Muscle of arm (tissue), 12 donors: Measurements from ENCODE around the gene PKNOX1. TPM values are rescaled to one million over a fixed set of nuclear protein-coding genes. Genes with fewer than 3 reads are reported as not detected.
"Not testable (repeated sequence)": the region's sequence is repeated elsewhere in the genome, so short reads cannot be mapped to it uniquely, and the experiment has no call there.

Experiments used
- DNase-seq: peaks from one replicate; pipeline ENCODE4 v3.0.0-alpha.2; 2013
- polyA plus RNA-seq, 12 donors: library from polyadenylated mRNA; unstranded; fragments of 120-200 nt; gene quantifications; one replicate each; pipeline ENCODE4 v1.2.1, GENCODE V29; 2013; ENCODE audit not compliant: insufficient read length in 12 of 12

The PKNOX1 gene
- polyA plus RNA-seq, 12 donors, result 16.3 to 37.5 (median 19.4) TPM; not detected in 1

DNA sequence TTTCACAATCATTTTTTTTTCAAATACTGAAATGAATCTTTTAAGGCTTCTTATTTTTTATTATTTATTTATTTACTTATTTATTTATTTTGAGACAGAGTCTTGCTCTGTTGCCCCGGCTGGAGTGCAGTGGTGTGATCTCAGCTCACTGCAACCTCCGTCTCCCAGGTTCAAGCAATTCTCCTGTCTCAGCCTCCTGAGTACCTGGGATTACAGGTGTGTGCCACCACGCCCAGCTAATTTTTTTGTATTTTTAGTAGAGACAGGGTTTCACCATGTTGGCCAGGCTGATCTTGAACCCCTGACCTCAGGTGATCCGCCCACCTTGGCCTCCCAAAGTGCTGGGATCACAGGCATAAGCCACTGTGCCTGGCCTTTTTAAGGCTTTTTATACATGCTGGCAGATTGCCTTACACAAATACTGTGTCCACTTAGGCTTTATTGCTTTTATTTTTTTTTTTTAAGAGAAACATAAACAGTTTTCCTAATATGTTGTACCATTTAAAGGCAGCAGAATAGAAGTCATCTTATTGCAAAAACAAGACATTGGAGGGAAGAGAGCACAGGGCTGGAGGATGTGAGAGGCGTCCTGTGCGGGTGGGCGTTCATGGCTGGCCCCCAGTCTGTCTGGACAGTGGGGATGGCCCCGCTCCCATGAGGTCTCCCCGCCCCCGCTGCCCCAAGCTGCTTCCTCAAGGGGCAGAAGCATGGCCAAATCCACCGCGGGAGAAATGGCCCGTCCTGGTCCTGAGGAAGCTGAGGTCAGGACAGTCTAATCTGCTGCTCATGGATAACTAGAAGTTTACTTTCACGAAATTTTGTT is 31.9 kb downstream of the PKNOX1 start:
- DNase-seq, result not testable (repeated sequence)

GRCh38 chr21:43006874-43007208 is 32.5 kb downstream of the PKNOX1 start:
- no peak for DNase-seq

GRCh38 chr21:43012596-43012995 is 38.2 kb downstream of the PKNOX1 start:
- DNase-seq, result no peak

GRCh38 chr21:43015906-43016540 is 41.7 kb downstream of the PKNOX1 start:
- DNase-seq, result no peak

- no peak for DNase-seq
These were observed 42.4 kb downstream of the PKNOX1 start for GRCh38 chr21:43016728-43017127.

DNA sequence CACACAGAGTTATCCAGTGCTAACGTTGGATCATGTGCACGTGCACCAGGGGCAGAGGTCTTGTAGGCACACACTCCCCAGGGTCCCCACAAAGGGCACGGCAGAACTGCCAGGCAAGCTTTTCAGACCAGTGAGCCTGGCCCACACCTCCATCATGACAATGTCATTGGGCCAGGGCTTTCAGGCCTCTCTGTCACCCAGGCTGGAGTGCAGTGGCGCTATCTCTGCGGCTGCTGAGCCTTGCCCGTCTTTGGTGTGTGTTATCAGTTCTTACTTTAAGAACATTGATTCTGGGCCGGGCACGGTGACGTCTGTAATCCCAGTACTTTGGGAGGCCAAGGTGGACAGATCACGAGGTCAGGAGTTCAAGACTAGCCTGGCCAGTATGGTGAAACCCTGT is 44.2 kb downstream of the PKNOX1 start:
- DNase-seq, result no peak

DNA sequence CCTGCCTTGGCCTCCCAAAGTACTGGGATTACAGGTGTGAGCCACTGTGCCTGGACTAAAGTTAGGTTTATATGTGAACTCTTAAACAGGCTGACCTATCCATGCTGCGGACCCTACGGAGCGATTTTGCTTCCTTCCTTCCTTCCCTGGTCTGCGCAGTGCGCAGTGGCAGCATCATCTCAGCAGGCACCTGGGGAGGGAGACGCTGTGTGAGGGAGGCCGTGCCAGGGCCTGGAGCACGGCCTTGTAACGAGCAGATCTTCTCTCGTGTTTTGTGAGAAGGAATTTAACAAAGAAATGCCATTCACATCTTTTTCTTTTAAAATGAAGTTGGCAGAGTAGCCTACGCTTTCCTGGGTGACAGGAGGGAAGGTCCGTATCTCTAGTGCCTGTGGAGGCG is 45.8 kb downstream of the PKNOX1 start:
- DNase-seq, result no peak

GRCh38 chr21:43020771-43021170 is 46.4 kb downstream of the PKNOX1 start:
- no peak for DNase-seq

GRCh38 chr21:43021191-43021590 is 46.8 kb downstream of the PKNOX1 start:
- no peak for DNase-seq

DNA sequence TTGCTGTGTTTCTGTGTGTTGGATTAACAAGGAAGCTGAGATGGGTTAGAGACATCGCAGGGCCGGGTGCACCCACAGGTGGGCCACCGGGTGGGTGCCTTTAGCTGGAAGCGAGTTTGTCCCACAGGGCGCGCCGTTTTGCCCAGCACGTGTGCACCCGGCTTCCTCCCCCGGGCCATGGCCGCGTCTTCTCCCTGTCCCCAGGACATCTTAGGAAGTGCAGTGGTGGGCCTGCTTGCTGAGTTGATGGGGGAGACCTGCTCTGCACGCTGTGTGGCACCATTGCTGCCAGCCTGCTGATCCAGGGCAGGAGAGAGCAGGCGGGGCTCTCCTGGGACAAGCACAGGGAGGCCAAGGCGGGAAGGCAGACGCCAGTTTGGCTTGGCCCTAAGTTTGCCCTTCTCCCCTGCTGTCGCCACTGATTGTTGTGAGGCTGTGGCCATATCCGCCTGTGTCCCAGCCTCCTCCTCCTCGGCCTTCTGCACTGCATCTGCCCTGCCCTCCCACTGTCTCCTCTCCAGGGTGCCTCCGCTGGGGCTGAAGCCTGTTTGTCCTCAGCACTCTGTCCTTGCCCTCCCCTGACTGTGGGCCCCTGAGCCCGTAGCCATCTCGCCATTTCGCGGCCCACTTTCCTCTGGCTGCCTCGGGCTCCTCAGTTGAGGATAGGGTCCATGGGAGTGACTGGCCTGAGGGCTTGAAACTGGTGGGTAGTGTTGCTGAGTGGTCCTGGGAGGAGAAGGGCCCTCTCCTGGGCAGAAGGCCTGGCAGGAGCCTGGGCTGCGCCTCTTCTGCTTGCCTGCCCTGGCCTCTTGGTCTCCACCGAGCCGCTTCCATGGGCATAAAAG is 47.6 kb downstream of the PKNOX1 start:
- no peak for DNase-seq

DNA sequence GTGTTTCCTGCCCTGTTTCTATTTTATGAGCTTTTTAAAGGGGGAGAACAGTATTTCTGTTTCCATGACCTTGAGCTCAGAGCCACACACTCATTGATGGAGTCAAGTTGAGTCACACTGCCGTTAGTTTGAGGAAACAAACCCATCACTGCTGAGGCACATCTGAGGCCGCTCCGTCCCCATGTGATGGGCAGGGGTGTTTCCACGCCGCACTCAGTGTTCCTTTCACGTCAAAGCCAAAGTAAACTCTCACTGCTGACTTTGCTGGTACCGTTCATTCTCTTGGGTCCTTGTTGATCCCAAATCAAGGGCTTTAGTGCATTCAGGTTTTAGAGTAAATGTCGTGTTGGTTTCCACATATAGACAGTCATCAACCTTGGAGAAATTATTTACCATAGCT is 48.8 kb downstream of the PKNOX1 start:
- DNase-seq, result no peak

DNA sequence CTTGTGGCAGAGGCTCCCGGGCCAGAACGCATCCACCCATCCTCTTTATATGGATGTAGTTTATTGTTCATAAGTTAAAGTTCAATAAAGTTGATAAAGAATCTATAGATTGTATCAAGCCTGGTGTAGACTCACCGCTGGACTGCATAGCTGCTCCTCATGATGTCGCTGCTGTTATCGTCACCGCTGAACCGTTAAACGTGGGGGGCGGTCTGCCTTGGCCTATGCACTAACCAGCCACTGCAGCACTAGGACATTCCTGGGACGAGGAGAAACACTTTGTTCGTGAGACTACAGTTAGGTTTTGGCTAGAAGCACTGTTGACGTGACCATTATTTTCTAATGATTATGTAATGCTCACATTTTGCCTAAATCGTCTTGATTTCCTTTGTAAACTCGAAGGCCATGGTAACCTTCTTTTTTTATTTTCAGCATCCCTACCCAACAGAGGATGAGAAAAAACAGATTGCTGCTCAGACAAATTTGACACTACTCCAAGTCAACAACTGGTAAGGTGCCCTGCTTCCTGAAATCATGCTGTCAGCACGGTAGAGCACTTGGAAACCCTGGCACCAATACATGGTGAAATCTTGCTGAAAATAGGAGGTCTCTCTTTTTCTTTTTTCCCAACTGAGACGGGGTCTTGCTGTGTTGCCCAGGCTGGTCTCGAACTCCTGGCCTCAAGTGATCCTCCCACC is 50.2 kb downstream of the PKNOX1 start:
- DNase-seq, result no peak

GRCh38 chr21:43025636-43026180 is 51.3 kb downstream of the PKNOX1 start:
- no peak for DNase-seq

DNA sequence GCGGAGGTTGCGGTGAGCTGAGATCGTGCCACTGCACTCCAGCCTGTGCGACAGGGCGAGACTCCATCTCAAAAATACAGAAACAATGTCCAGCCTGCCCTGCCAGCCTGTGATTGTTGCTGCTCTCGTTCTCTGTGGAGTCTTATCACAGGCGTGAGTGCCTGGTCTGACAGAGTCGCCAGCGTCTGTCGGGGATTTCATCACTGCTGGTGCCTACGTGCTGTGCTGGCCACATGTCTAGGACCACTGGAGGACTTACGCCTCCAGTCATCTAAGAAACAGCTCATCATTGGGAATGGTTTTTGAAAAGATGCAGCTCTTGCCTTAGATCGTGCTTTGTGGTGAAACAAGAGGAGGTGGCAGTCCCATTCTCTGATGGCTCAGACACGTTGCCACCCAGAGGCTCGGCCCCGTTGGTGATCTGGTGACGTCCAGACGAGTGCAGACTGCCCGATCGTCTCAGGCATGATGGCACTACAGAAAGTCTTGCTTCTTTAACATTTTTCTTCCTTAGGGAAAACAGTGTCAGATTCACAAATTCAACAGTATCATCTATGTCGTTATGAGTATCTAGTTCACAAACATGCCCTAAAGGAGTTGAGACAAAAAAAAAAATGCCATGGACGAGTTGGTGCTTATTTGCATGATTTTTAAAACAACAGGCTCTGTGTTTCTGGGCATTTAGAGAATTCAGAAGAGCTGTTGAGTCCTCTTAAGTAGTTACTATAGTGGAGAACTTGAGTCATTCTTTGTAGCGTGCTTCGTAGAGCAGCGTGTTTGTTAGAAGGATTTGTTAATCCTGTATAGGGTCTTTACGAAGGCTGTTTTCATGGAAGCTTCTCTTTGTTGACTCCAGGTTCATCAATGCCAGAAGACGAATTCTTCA is 53.7 kb downstream of the PKNOX1 start:
- DNase-seq, result no peak

DNA sequence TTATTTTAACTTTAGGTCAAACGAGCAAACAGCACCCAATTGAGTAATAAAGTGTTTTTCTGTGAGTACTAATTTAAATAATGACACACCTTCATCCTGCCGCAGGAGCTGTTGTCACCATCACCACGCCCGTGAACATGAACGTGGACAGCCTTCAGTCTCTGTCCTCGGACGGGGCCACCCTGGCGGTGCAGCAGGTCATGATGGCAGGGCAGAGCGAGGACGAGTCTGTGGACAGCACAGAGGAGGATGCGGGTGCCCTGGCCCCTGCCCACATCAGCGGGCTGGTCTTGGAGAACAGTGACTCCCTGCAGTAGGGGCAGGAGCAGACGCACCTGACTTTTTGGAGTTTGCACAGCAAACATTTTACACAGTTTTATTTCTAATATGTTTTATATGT is 55.4 kb downstream of the PKNOX1 start:
- DNase-seq, result no peak

DNA sequence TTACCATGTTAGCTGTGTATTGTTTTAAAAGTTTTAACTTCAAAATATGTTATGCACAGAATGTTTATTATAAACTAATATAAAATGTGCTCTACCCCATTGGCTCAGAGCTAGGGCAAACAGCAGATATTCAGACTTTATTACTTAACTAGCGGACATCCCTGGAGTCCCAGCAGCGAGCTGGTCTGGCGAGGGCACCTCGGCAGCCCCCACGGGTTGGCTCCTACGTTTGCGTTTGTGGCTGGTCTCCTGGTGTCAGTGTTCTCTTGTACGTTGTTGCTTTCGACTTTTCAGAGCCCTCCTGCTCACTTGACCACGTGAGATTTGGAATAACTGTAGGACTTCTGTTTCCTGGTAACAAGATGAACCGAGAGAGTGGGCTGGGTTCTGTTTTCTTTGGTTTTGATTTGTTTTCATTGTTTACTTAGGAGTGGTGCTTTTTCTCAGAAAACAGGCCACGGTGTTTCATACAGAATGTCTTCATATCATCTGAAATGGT is 56.8 kb downstream of the PKNOX1 start:
- no peak for DNase-seq

DNA sequence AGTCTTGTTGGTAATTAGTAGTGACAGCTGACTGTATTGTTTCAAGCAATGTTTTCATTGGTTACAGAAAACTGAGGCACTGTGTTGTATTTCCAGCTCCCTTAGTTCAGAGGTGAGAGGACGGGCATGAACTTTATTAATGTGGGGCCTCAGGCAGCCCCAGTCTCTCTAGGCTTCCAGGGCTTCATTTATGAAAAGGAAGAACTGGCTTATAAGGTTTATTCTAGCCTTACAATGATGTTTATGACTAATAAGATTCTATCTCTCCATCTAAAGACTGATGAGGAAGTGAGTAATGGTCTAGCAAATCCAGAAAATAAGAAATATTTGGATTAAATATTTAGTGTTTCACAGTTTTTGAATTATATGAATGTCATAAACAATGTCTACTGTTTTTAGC is 59.7 kb downstream of the PKNOX1 start:
- no peak for DNase-seq

GRCh38 chr21:43034826-43035225 is 60.5 kb downstream of the PKNOX1 start:
- DNase-seq, result no peak

DNA sequence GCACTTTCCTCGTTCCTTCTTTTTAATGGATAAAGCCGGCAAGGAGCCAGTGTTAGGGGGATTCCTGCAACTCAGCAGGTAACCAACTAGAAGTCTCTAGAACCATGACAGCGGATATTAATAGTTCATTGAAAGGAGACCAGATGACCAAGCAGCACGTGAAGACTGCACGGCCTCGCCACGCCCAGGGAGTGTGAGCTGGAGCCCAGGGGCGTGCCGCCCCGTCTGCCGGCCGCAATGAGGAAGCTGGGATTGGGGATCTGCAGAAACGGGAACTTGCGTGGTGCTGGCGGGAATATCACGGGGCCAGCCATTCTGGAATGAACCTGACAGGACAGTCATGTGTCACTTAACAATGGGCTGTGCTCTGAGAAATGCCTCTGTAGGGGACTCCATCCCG is 62.5 kb downstream of the PKNOX1 start:
- not testable (repeated sequence) for DNase-seq

DNA sequence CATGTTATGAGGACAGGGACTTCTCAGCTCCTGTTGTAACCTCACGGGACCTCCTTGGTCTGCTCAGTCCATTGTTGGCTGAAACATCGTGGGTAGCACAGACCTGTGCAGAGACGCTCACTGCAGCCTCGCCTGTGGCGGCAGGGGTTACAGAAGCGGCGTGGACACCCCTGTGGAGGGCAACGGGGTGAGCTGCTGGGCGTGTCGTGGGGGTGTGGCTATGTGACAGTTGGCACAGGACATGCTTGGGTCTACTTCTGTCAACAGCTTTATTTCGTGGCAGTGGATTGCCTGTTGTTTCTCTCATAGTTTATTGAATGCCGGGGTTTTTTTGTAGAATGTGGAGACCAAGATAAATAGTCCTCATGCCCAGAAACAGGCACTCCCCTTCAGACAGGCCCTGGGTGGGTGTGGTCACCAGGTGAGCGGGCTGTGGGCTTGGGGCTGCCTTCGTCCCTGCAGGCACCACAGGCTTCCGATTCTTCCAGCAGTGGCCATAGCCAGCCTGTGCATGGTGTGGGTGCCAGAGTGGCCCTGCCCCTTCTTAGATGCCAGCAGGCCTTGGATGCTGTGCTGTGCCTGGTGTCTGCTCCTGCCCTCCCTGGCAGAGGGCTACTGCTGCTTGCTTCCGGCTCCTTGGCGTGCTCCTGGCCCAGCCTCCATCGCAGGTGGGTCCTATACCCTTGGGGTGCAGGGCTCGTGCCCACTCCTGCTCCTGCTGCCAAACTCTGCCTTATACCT is 63.7 kb downstream of the PKNOX1 start:
- not testable (repeated sequence) for DNase-seq
